ENCODE results near the gene SMAD6.

Gene SMAD6

DNA sequence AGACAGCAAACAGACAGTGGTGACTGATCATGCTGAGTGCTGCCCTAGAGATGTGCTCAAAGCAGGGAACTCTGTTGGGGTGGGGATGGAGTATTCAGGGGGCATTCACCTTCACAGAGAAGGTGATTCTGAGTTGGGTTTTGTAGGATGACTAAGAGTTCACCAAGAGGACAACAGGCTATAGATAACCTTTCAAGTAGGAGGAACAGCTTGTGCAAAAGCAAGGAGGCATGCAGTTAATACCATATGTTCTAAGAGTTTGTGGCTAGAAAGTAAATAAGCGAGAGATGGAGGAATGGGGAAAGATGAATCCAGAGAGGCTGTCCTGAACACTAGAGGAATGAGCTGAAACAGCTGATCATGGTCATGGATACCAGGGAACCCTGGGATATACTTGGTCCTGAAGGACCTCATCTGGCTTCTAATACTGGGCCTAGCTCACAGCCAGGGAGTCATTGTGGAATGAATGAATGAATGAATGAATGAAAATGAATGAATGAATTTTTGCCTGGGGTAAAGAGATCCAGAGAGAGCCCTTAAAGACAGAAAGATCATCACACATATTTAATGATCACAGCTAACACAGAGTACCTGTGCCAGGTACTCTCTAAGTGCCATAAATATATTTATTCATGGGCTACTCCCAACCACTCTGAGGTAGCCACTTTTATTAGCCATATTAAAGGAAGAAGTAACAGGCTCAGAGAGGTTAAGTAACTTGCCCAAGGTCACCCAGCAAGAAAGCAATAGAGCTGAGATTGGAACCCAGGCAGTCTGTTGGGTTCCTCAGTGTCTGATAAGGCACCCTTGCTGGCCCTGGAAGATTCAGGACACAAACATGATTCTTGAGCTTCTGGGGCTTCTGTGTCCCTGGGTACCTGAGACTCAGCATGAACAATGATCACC lies 22.0 kb downstream of the SMAD6 start:
- no peaks in the 10 kb centered on the region for H3K9me3 ChIP-seq (ENCODE audit: severe bottlenecking)
- H3K36me3 ChIP-seq, result peaks cover 19% of the 10 kb centered on the region
- no peaks in the 10 kb centered on the region for H3K27me3 ChIP-seq (ENCODE audit: insufficient read depth, low read depth, severe bottlenecking)
- H3K27ac ChIP-seq, result no peak overlapping the region
- no peak for DNase-seq
- no peak overlapping the region for H3K4me3 ChIP-seq (ENCODE audit: low read depth, low read length)
- TF ChIP-seq, protein P1, sequence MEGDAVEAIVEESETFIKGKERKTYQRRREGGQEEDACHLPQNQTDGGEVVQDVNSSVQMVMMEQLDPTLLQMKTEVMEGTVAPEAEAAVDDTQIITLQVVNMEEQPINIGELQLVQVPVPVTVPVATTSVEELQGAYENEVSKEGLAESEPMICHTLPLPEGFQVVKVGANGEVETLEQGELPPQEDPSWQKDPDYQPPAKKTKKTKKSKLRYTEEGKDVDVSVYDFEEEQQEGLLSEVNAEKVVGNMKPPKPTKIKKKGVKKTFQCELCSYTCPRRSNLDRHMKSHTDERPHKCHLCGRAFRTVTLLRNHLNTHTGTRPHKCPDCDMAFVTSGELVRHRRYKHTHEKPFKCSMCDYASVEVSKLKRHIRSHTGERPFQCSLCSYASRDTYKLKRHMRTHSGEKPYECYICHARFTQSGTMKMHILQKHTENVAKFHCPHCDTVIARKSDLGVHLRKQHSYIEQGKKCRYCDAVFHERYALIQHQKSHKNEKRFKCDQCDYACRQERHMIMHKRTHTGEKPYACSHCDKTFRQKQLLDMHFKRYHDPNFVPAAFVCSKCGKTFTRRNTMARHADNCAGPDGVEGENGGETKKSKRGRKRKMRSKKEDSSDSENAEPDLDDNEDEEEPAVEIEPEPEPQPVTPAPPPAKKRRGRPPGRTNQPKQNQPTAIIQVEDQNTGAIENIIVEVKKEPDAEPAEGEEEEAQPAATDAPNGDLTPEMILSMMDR (IDR thresholded peaks at IDR 0.05; ENCODE audit: low read depth, low read length), result no peak

DNA sequence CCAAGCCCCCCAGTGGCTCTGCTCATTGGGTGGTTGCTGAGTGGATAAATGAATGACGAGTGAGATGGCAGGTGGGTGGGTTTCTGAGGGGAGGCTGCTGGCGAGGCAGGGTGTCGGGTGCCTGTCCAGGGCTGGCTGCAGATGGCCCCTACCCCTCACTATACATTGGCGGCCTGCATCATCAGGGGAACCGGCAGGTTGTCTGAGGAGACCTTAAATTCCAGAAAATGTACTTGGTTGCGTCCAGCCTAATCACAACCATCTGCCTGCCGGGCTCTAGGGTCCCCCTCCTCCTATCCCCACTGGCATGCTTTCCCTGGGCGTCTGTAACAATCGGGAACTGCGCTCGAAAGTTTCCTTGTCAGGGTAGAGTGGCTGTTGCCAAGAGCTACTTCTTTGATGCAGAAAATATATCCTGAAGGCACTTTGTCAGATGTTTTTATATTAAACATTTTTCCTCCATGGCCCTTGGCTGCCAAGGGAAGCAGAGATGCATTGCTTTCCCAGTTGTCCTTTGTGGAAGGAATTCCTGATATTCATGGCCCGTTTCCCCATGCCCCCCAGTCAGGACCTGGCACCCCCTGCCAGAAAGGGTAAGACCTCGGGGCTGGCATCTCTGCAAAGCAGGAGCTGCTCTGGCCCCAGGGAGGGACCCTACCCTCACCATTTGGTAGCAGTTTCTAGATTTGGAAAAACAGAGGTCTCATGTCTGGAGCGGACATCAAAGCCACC lies 22.9 kb downstream of the SMAD6 start:
- Histone ChIP-seq H3K27me3 (ENCODE audit: insufficient read depth, low read depth, severe bottlenecking) (no peaks in the 10 kb centered on the region), H3K27ac (no peak overlapping the region), H3K36me3 (peaks cover 19% of the 10 kb centered on the region), H3K9me3 (ENCODE audit: severe bottlenecking) (no peaks in the 10 kb centered on the region), H3K4me3 (ENCODE audit: low read depth, low read length) (no peak overlapping the region)
- TF ChIP-seq, protein P1 (IDR thresholded peaks at IDR 0.05; ENCODE audit: low read depth, low read length), result no peak
- DNase-seq, result no peak

DNA sequence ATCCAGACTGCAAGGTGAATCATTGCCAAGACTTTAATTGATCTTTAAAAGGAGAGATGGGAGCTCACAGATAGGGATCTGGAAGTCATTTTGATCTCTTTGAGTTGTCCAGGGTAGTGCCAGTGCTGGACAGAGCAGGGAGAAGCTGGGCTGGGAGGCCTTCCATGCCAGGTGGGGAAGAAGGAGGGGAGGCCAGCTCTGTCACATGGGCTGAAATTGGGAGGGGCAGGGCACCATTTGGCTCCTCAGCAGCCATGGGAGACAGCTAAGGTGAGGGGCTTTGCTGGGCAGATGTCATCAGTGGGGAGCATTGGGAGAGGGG lies 23.4 kb downstream of the SMAD6 start:
- Histone ChIP-seq H3K36me3 (peaks cover 19% of the 10 kb centered on the region), H3K4me3 (ENCODE audit: low read depth, low read length) (no peak overlapping the region), H3K27ac (no peak overlapping the region), H3K27me3 (ENCODE audit: insufficient read depth, low read depth, severe bottlenecking) (no peaks in the 10 kb centered on the region), H3K9me3 (ENCODE audit: severe bottlenecking) (no peaks in the 10 kb centered on the region)
- no peak for DNase-seq
- TF ChIP-seq, protein P1 (IDR thresholded peaks at IDR 0.05; ENCODE audit: low read depth, low read length), result no peak

DNA sequence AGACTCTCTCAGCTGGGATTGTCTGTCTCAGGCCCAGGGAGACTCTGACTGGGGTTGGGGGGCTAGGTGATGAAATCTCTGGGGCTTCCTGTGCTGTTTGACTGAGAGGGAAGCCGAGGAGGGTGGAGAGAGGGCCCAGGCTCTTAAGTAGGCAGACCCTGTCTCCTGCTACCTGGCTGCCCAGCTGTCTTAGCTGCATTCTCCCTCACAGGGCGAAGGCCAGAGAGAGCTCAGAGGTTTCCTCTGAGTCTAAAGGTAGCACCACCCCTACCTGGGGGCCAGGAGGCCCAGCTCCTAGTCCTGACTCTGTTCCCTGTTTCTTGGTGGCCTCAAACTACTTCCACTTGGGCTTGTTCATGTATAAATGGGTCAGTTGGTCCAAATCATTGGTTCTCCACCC lies 24.4 kb downstream of the SMAD6 start:
- Histone ChIP-seq H3K27me3 (ENCODE audit: insufficient read depth, low read depth, severe bottlenecking) (no peaks in the 10 kb centered on the region), H3K9me3 (ENCODE audit: severe bottlenecking) (no peaks in the 10 kb centered on the region), H3K36me3 (peaks cover 16% of the 10 kb centered on the region), H3K27ac (no peak overlapping the region), H3K4me3 (ENCODE audit: low read depth, low read length) (no peak overlapping the region)
- TF ChIP-seq, protein P1 (IDR thresholded peaks at IDR 0.05; ENCODE audit: low read depth, low read length), result no peak
- DNase-seq, result no peak

DNA sequence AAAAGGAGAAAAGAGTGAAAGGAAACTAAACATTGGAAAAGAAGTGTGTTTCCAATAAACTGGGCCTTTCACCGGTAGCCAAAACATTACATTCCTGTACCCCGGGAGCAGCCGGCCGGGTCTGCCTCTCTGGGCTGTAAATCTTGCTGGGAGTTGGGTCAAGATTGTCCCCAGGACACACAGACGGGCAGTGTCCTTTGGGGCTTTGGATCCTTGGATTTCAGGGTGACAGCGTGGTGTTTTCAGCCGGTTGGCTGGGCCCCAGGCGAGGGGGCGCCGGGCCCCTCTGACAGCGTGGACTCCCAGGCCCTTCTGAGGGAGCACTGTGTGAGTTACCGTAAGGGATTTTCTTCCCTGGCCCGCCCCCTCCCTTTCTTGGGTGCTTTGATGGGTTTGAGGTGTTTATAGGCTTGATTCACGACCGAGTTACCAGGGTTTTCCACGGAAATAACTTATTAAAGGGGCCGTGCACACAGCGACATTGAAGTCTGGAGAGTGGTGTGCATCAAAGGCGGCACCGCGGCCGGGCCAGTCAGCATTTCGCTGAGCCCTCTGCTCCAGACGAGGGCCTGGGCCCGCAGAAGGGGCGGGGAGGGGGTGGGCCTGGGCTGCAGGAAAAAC lies 27.4 kb downstream of the SMAD6 start:
- no peak for DNase-seq
- no peaks in the 10 kb centered on the region for H3K27me3 ChIP-seq (ENCODE audit: insufficient read depth, low read depth, severe bottlenecking)
- no peak overlapping the region for H3K27ac ChIP-seq
- no peaks in the 10 kb centered on the region for H3K9me3 ChIP-seq (ENCODE audit: severe bottlenecking)
- TF ChIP-seq, protein P1 (IDR thresholded peaks at IDR 0.05; ENCODE audit: low read depth, low read length), result no peak
- peaks cover 2% of the 10 kb centered on the region; the same call in 1 of the 2 replicates for H3K36me3 ChIP-seq
- no peak overlapping the region for H3K4me3 ChIP-seq (ENCODE audit: low read depth, low read length)
